Measurements from ENCODE around the gene AQP1. TPM values are rescaled to one million over a fixed set of nuclear protein-coding genes. Genes with fewer than 3 reads are reported as not detected.

The AQP1 gene
- polyA plus RNA-seq, 2 donors = 28.9 to 49.8 TPM

DNA sequence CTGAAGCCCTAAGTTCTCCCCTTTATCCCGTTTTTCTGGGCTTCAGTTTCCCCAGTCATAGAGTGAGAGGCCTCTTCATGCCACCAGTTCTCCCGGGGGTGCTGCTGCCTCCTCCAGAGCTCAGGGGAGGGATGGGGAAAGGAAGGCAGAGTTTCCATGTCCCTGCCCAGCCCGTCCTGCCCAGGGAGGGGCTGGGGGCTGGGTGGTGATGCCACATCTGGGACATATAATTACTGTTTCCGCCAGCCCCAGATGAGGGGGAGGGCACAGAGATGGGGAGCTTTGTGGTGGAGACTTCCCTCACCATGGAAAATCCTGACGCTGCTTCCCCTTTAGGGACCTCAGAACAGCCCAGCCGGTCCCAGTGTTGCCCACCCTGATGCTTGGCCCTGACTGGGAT, 4.1 kb downstream of the AQP1 start:
- Histone ChIP-seq H3K27ac (ENCODE audit: low read depth in 2 of 2, low read length in 1 of 2) (peak overlapping the region; percentile 23 to 61), H3K4me1 (ENCODE audit: control insufficient read depth in 2 of 2, insufficient read depth in 2 of 2, low read length in 1 of 2) (peaks cover 0 to 8% of the 10 kb centered on the region in 2 donors), H3K4me3 (ENCODE audit: low read depth in 1 of 2, low read length in 2 of 2) (peak overlapping the region in 1 of 2 donors; percentile 4), H3K9me3 (ENCODE audit: control insufficient read depth in 2 of 2, insufficient read depth in 1 of 2, low read depth in 1 of 2, low read length in 1 of 2) (no peaks in the 10 kb centered on the region), H3K27me3 (ENCODE audit: control insufficient read depth in 1 of 2, insufficient read depth in 2 of 2, low read length in 2 of 2) (no peaks in the 10 kb centered on the region), H3K36me3 (ENCODE audit: control insufficient read depth in 2 of 2, insufficient read depth in 2 of 2, low read length in 1 of 2) (no peaks in the 10 kb centered on the region)
- WGBS, 2 donors = 51 to 65% methylated on average over 6 of the region's 6 CpGs

GRCh38 chr7:30916255-30916654, 4.6 kb downstream of the AQP1 start:
- Histone ChIP-seq H3K27me3 (ENCODE audit: control insufficient read depth in 1 of 2, insufficient read depth in 2 of 2, low read length in 2 of 2) (no peaks in the 10 kb centered on the region), H3K4me1 (ENCODE audit: control insufficient read depth in 2 of 2, insufficient read depth in 2 of 2, low read length in 1 of 2) (peaks cover 0 to 12% of the 10 kb centered on the region in 2 donors), H3K36me3 (ENCODE audit: control insufficient read depth in 2 of 2, insufficient read depth in 2 of 2, low read length in 1 of 2) (no peaks in the 10 kb centered on the region), H3K9me3 (ENCODE audit: control insufficient read depth in 2 of 2, insufficient read depth in 1 of 2, low read depth in 1 of 2, low read length in 1 of 2) (no peaks in the 10 kb centered on the region), H3K4me3 (ENCODE audit: low read depth in 1 of 2, low read length in 2 of 2) (no peak overlapping the region), H3K27ac (ENCODE audit: low read depth in 2 of 2, low read length in 1 of 2) (peak overlapping the region; percentile 19 to 53)
- WGBS, 2 donors = 60 to 80% methylated on average over 3 of the region's 3 CpGs

GRCh38 chr7:30916767-30917166, 5.1 kb downstream of the AQP1 start:
- no peaks in the 10 kb centered on the region for H3K36me3 ChIP-seq (ENCODE audit: control insufficient read depth in 2 of 2, insufficient read depth in 2 of 2, low read length in 1 of 2)
- H3K27me3 ChIP-seq (ENCODE audit: control insufficient read depth in 1 of 2, insufficient read depth in 2 of 2, low read length in 2 of 2) = no peaks in the 10 kb centered on the region
- WGBS, 2 donors = 80 to 84% methylated on average over 7 of the region's 7 CpGs
- peak overlapping the region in 1 of 2 donors; percentile 26 for H3K27ac ChIP-seq (ENCODE audit: low read depth in 2 of 2, low read length in 1 of 2)
- no peak overlapping the region for H3K4me3 ChIP-seq (ENCODE audit: low read depth in 1 of 2, low read length in 2 of 2)
- H3K4me1 ChIP-seq (ENCODE audit: control insufficient read depth in 2 of 2, insufficient read depth in 2 of 2, low read length in 1 of 2) = peaks cover 0 to 14% of the 10 kb centered on the region in 2 donors
- H3K9me3 ChIP-seq (ENCODE audit: control insufficient read depth in 2 of 2, insufficient read depth in 1 of 2, low read depth in 1 of 2, low read length in 1 of 2) = no peaks in the 10 kb centered on the region

DNA sequence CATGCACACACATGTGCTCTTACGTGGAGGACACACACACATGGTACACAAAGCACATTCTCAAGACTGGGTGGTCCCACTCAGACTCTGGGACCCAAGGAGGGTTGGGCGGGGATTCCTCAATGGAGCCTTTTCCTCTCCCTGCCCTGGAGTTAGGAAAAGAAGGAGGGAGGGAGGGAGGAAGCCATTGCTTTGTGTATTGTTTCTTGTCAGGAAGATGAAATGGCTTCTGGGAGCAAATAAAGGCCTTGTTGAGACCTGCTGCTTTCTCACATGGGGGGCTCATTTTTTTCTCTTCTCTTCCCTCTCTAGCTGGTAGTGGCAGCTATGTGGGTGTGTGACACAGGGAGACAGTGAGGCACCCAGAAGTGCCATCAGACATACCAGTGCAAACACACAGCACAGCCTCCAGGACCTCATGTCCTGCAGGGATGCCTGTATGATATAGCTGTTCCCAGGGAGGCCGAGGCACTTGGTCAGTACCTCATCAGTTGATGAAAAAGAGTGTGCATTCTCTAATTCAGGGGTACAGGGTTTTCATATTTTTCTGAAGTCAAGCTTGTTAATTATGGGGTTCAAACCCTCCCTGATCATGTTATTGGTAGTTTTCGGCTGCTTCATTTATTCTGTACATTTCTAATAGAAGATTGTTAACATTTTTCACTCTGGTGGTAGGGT, 5.7 kb downstream of the AQP1 start:
- H3K9me3 ChIP-seq (ENCODE audit: control insufficient read depth in 2 of 2, insufficient read depth in 1 of 2, low read depth in 1 of 2, low read length in 1 of 2) = no peaks in the 10 kb centered on the region
- no peak overlapping the region for H3K4me3 ChIP-seq (ENCODE audit: low read depth in 1 of 2, low read length in 2 of 2)
- peaks cover 0 to 14% of the 10 kb centered on the region in 2 donors for H3K4me1 ChIP-seq (ENCODE audit: control insufficient read depth in 2 of 2, insufficient read depth in 2 of 2, low read length in 1 of 2)
- no peaks in the 10 kb centered on the region for H3K36me3 ChIP-seq (ENCODE audit: control insufficient read depth in 2 of 2, insufficient read depth in 2 of 2, low read length in 1 of 2)
- H3K27me3 ChIP-seq (ENCODE audit: control insufficient read depth in 1 of 2, insufficient read depth in 2 of 2, low read length in 2 of 2) = no peaks in the 10 kb centered on the region
- H3K27ac ChIP-seq (ENCODE audit: low read depth in 2 of 2, low read length in 1 of 2) = peak overlapping the region in 1 of 2 donors; percentile 26
- WGBS, 2 donors = 76 to 80% methylated on average over 4 of the region's 4 CpGs

GRCh38 chr7:30918676-30919075, 7.0 kb downstream of the AQP1 start:
- H3K4me1 ChIP-seq (ENCODE audit: control insufficient read depth in 2 of 2, insufficient read depth in 2 of 2, low read length in 1 of 2) = peaks cover 0 to 12% of the 10 kb centered on the region in 2 donors
- H3K27me3 ChIP-seq (ENCODE audit: control insufficient read depth in 1 of 2, insufficient read depth in 2 of 2, low read length in 2 of 2) = no peaks in the 10 kb centered on the region
- peaks cover 0 to under 1% of the 10 kb centered on the region in 2 donors for H3K36me3 ChIP-seq (ENCODE audit: control insufficient read depth in 2 of 2, insufficient read depth in 2 of 2, low read length in 1 of 2)
- no peak overlapping the region for H3K4me3 ChIP-seq (ENCODE audit: low read depth in 1 of 2, low read length in 2 of 2)
- peak overlapping the region; percentile 34 to 35 for H3K27ac ChIP-seq (ENCODE audit: low read depth in 2 of 2, low read length in 1 of 2)
- 88 to 89% methylated on average over 4 of the region's 4 CpGs for WGBS, 2 donors
- H3K9me3 ChIP-seq (ENCODE audit: control insufficient read depth in 2 of 2, insufficient read depth in 1 of 2, low read depth in 1 of 2, low read length in 1 of 2) = no peaks in the 10 kb centered on the region

GRCh38 chr7:30920021-30920583, 8.4 kb downstream of the AQP1 start:
- Histone ChIP-seq H3K36me3 (ENCODE audit: control insufficient read depth in 2 of 2, insufficient read depth in 2 of 2, low read length in 1 of 2) (peaks cover 0 to 6% of the 10 kb centered on the region in 2 donors), H3K27me3 (ENCODE audit: control insufficient read depth in 1 of 2, insufficient read depth in 2 of 2, low read length in 2 of 2) (no peaks in the 10 kb centered on the region), H3K9me3 (ENCODE audit: control insufficient read depth in 2 of 2, insufficient read depth in 1 of 2, low read depth in 1 of 2, low read length in 1 of 2) (no peaks in the 10 kb centered on the region), H3K27ac (ENCODE audit: low read depth in 2 of 2, low read length in 1 of 2) (no peak overlapping the region), H3K4me3 (ENCODE audit: low read depth in 1 of 2, low read length in 2 of 2) (no peak overlapping the region), H3K4me1 (ENCODE audit: control insufficient read depth in 2 of 2, insufficient read depth in 2 of 2, low read length in 1 of 2) (peaks cover 0 to 15% of the 10 kb centered on the region in 2 donors)
- 49 to 51% methylated on average over 11 of the region's 11 CpGs for WGBS, 2 donors

- Histone ChIP-seq H3K27me3 (ENCODE audit: control insufficient read depth in 1 of 2, insufficient read depth in 2 of 2, low read length in 2 of 2) (no peaks in the 10 kb centered on the region), H3K9me3 (ENCODE audit: control insufficient read depth in 2 of 2, insufficient read depth in 1 of 2, low read depth in 1 of 2, low read length in 1 of 2) (no peaks in the 10 kb centered on the region), H3K4me3 (ENCODE audit: low read depth in 1 of 2, low read length in 2 of 2) (no peak overlapping the region), H3K27ac (ENCODE audit: low read depth in 2 of 2, low read length in 1 of 2) (peak overlapping the region; percentile 18 to 60), H3K36me3 (ENCODE audit: control insufficient read depth in 2 of 2, insufficient read depth in 2 of 2, low read length in 1 of 2) (peaks cover 0 to 6% of the 10 kb centered on the region in 2 donors), H3K4me1 (ENCODE audit: control insufficient read depth in 2 of 2, insufficient read depth in 2 of 2, low read length in 1 of 2) (peaks cover 0 to 15% of the 10 kb centered on the region in 2 donors)
- 54 to 59% methylated on average over 9 of the region's 9 CpGs for WGBS, 2 donors
Observed at GRCh38 chr7:30920584-30921539, 9.2 kb downstream of the AQP1 start.

DNA sequence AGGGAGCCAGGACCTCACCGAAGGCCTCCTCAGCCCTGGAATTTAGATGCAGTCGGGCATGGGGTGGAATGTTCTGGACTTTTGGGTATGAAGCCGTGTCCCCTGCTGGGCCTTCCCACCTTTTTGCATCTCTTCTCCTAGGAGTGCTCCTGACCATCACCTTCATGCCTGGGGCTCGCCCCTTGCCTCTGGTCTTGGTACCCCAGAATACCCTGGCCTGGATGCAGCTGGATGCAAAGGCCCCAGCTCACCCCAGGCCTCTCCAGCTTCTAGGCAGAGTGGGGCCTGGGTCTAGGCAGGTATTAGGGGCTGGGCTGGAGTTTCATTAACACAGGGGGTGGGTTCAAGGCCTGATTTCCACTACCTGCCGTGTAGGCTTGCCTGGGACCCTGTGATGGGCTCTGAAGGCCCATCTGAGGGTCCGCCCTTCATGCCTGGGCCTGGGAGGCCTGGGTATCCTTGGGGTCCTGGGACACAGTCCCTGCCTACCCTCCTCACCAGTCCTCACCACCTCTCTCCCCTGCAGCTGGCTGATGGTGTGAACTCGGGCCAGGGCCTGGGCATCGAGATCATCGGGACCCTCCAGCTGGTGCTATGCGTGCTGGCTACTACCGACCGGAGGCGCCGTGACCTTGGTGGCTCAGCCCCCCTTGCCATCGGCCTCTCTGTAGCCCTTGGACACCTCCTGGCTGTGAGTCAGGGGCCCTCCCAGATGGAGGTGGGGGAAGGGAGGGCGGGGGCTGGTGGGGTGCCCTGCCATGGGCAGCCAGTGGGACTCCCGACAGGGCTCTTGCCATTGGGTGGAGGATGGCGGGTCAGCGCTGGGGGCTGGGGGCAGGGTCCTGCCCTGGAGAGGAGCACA, 10.1 kb downstream of the AQP1 start:
- 90% methylated on average over 19 of the region's 19 CpGs for WGBS, 2 donors
- Histone ChIP-seq H3K36me3 (ENCODE audit: control insufficient read depth in 2 of 2, insufficient read depth in 2 of 2, low read length in 1 of 2) (peaks cover 0 to 6% of the 10 kb centered on the region in 2 donors), H3K27ac (ENCODE audit: low read depth in 2 of 2, low read length in 1 of 2) (peak overlapping the region; percentile 14 to 18), H3K4me1 (ENCODE audit: control insufficient read depth in 2 of 2, insufficient read depth in 2 of 2, low read length in 1 of 2) (peaks cover 0 to 15% of the 10 kb centered on the region in 2 donors), H3K27me3 (ENCODE audit: control insufficient read depth in 1 of 2, insufficient read depth in 2 of 2, low read length in 2 of 2) (no peaks in the 10 kb centered on the region), H3K4me3 (ENCODE audit: low read depth in 1 of 2, low read length in 2 of 2) (no peak overlapping the region), H3K9me3 (ENCODE audit: control insufficient read depth in 2 of 2, insufficient read depth in 1 of 2, low read depth in 1 of 2, low read length in 1 of 2) (peaks cover 0 to under 1% of the 10 kb centered on the region in 2 donors)

GRCh38 chr7:30922596-30922995, 10.9 kb downstream of the AQP1 start:
- peaks cover 0 to 15% of the 10 kb centered on the region in 2 donors for H3K4me1 ChIP-seq (ENCODE audit: control insufficient read depth in 2 of 2, insufficient read depth in 2 of 2, low read length in 1 of 2)
- H3K4me3 ChIP-seq (ENCODE audit: low read depth in 1 of 2, low read length in 2 of 2) = no peak overlapping the region
- peaks cover 0 to 6% of the 10 kb centered on the region in 2 donors for H3K36me3 ChIP-seq (ENCODE audit: control insufficient read depth in 2 of 2, insufficient read depth in 2 of 2, low read length in 1 of 2)
- H3K9me3 ChIP-seq (ENCODE audit: control insufficient read depth in 2 of 2, insufficient read depth in 1 of 2, low read depth in 1 of 2, low read length in 1 of 2) = peaks cover 5% of the 10 kb centered on the region in 2 donors
- no peak overlapping the region for H3K27ac ChIP-seq (ENCODE audit: low read depth in 2 of 2, low read length in 1 of 2)
- H3K27me3 ChIP-seq (ENCODE audit: control insufficient read depth in 1 of 2, insufficient read depth in 2 of 2, low read length in 2 of 2) = no peaks in the 10 kb centered on the region
- 89 to 90% methylated on average over 9 of the region's 9 CpGs for WGBS, 2 donors

All from esophagus (tissue), 2 donors.